ENCODE results near the gene ACTL8.

Gene ACTL8

GRCh38 chr1:17789926-17790325 is 34.8 kb downstream of the ACTL8 start:
- TF ChIP-seq ARNT (IDR thresholded peaks at IDR 0.05) (no peak), FOXA1 (IDR thresholded peaks at IDR 0.05) (no peak), NFRKB (IDR thresholded peaks at IDR 0.05) (no peak), FOXM1 (IDR thresholded peaks at IDR 0.05; ENCODE audit: borderline replicate concordance) (no peak)
- POLR2A ChIA-PET: no interaction called here
- no peak for DNase-seq (ENCODE audit: extremely low spot score)
- CTCF ChIA-PET: no interaction called here

DNA sequence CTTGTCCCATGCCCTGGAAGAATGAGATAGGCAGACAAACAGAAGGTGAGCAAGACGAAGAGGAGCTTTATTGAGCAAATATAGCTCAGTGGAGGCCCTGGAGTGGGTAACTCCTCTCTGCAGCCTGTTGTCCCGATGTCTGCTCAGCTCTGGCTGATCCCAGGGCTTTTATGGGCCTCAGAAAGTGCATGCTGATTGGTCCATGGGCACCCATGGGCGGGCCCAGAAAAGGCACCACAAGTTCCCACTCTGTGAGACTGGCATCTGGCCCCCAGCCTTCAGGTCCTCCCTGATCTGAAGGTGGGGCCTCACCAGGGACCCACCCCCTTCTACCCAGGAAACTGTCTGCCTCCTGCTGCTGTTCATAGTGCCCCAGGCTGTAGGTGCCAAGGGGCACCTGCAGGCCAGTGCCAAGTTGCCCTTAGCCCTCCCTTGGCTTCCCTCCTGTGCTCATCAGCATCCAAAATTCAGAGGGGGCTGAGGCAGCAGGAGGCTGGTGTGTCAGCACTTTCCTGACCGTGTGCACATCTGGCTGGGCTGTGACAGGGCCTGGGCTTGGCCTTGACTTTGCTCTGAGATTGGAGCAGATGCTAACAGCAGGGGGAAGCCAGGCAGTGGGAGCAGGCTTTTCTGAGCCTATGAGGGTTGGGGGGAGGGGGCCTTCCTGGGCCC is 35.4 kb downstream of the ACTL8 start:
- DNase-seq (ENCODE audit: extremely low spot score): no peak
- POLR2A ChIA-PET: no interaction called here
- CTCF ChIA-PET: interaction anchor here (0.6 kb wide), 1 partner anchor 297 kb away, joined by 5 read pairs; no protein-coding TSS in a partner anchor
- TF ChIP-seq L3MBTL2 (conservative IDR thresholded peaks at IDR 0.05) (no peak), FOXM1 (IDR thresholded peaks at IDR 0.05; ENCODE audit: borderline replicate concordance) (no peak), LEF1 (IDR thresholded peaks at IDR 0.05; ENCODE audit: borderline replicate concordance) (no peak), ELF4 (IDR thresholded peaks at IDR 0.05) (no peak), PKNOX1 (IDR thresholded peaks at IDR 0.05) (no peak), HDGF (IDR thresholded peaks at IDR 0.05; ENCODE audit: borderline replicate concordance) (no peak), FOXK2 (IDR thresholded peaks at IDR 0.05) (no peak), ZNF384 (IDR thresholded peaks at IDR 0.05) (no peak), BHLHE40 (IDR thresholded peaks at IDR 0.05; ENCODE audit: borderline replicate concordance) (no peak), CTBP1 (IDR thresholded peaks at IDR 0.05; ENCODE audit: borderline replicate concordance) (no peak), FOXA1 (IDR thresholded peaks at IDR 0.05) (no peak), NFRKB (IDR thresholded peaks at IDR 0.05) (no peak), SP1 (IDR thresholded peaks at IDR 0.05) (no peak), ARNT (IDR thresholded peaks at IDR 0.05) (no peak), TARDBP (IDR thresholded peaks at IDR 0.05) (no peak), SUZ12 (IDR thresholded peaks at IDR 0.05) (no peak)

DNA sequence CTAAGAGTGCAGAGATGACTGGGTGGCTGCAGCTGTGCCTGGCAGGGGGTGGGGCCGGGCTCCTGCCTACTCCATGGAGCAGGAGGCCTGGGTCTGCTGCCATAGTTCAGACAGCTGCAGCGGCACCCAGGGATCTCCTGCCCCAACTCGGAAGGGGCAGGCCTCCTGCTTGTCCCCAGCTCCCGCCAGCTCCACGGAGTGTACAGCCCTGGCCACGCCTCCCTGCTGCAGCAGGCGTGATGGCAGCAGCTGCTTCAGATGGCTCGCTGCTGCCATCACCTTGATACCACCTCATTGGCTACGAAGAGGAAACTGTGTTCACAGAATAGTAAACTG is 35.9 kb downstream of the ACTL8 start:
- ChIA-PET POLR2A (no interaction called here), CTCF (no interaction called here)
- TF ChIP-seq CTBP1 (IDR thresholded peaks at IDR 0.05; ENCODE audit: borderline replicate concordance) (no peak), SP1 (IDR thresholded peaks at IDR 0.05) (no peak), TARDBP (IDR thresholded peaks at IDR 0.05) (no peak), ARNT (IDR thresholded peaks at IDR 0.05) (no peak), SUZ12 (IDR thresholded peaks at IDR 0.05) (no peak), LEF1 (IDR thresholded peaks at IDR 0.05; ENCODE audit: borderline replicate concordance) (no peak), HDGF (IDR thresholded peaks at IDR 0.05; ENCODE audit: borderline replicate concordance) (no peak), FOXM1 (IDR thresholded peaks at IDR 0.05; ENCODE audit: borderline replicate concordance) (no peak), L3MBTL2 (conservative IDR thresholded peaks at IDR 0.05) (no peak), ZNF384 (IDR thresholded peaks at IDR 0.05) (no peak), PKNOX1 (IDR thresholded peaks at IDR 0.05) (no peak), ELF4 (IDR thresholded peaks at IDR 0.05) (no peak), FOXA1 (IDR thresholded peaks at IDR 0.05) (no peak), NFRKB (IDR thresholded peaks at IDR 0.05) (no peak), BHLHE40 (IDR thresholded peaks at IDR 0.05; ENCODE audit: borderline replicate concordance) (no peak)
- DNase-seq (ENCODE audit: extremely low spot score): no peak

- no peak for TF ChIP-seq LEF1 (IDR thresholded peaks at IDR 0.05; ENCODE audit: borderline replicate concordance)
- no peak for TF ChIP-seq TARDBP (IDR thresholded peaks at IDR 0.05)
- TF ChIP-seq SUZ12 (IDR thresholded peaks at IDR 0.05): no peak
- no peak for TF ChIP-seq PKNOX1 (IDR thresholded peaks at IDR 0.05)
- TF ChIP-seq HDGF (IDR thresholded peaks at IDR 0.05; ENCODE audit: borderline replicate concordance): no peak
- no peak for TF ChIP-seq NFRKB (IDR thresholded peaks at IDR 0.05)
- TF ChIP-seq ARNT (IDR thresholded peaks at IDR 0.05): no peak
- TF ChIP-seq FOXM1 (IDR thresholded peaks at IDR 0.05; ENCODE audit: borderline replicate concordance): no peak
- no peak for TF ChIP-seq CTBP1 (IDR thresholded peaks at IDR 0.05; ENCODE audit: borderline replicate concordance)
- no peak for TF ChIP-seq ZNF384 (IDR thresholded peaks at IDR 0.05)
- no peak for TF ChIP-seq SP1 (IDR thresholded peaks at IDR 0.05)
- no peak for DNase-seq (ENCODE audit: extremely low spot score)
- ChIA-PET CTCF (no interaction called here), POLR2A (no interaction called here)
Measured at GRCh38 chr1:17791480-17791879, 36.3 kb downstream of the ACTL8 start.

GRCh38 chr1:17792421-17792820 is 37.3 kb downstream of the ACTL8 start:
- ChIA-PET CTCF (no interaction called here), POLR2A (no interaction called here)
- DNase-seq (ENCODE audit: extremely low spot score): no peak
- TF ChIP-seq L3MBTL2 (conservative IDR thresholded peaks at IDR 0.05) (no peak), ZNF384 (IDR thresholded peaks at IDR 0.05) (no peak), HDGF (IDR thresholded peaks at IDR 0.05; ENCODE audit: borderline replicate concordance) (no peak), SP1 (IDR thresholded peaks at IDR 0.05) (no peak), PKNOX1 (IDR thresholded peaks at IDR 0.05) (no peak), TARDBP (IDR thresholded peaks at IDR 0.05) (no peak), FOXK2 (IDR thresholded peaks at IDR 0.05) (no peak), BHLHE40 (IDR thresholded peaks at IDR 0.05; ENCODE audit: borderline replicate concordance) (no peak), ARNT (IDR thresholded peaks at IDR 0.05) (no peak), NFRKB (IDR thresholded peaks at IDR 0.05) (no peak)

Measured in HEK293T (cell line).